Fibroblast of upper back skin (primary cell): ENCODE data around the gene SPTBN2.
"Not testable (repeated sequence)": the region's sequence is repeated elsewhere in the genome, so short reads cannot be mapped to it uniquely, and the experiment has no call there.

Experiments
- DNase-seq: peaks from one replicate; pipeline ENCODE4 v3.0.0-alpha.2; 2013

The SPTBN2 gene

GRCh38 chr11:66728693-66729385 is at the start of gene SPTBN2:
TSS of gene SPTBN2 (minus strand) at chr11:66729216. CDS start at chr11:66721240, 7,976 bp downstream.
- no peak for DNase-seq

- DNase-seq, result peak; percentile 22
Measured at GRCh38 chr11:66768818-66769217, 39.8 kb upstream of the SPTBN2 start.

- DNase-seq, result peak; percentile 62
Measured at GRCh38 chr11:66768088-66768521, 39.1 kb upstream of the SPTBN2 start.

- DNase-seq, result no peak
Measured at GRCh38 chr11:66767666-66768065, 38.6 kb upstream of the SPTBN2 start.

GRCh38 chr11:66766681-66767080 is 37.7 kb upstream of the SPTBN2 start:
- DNase-seq, result no peak

- no peak for DNase-seq
Measured at GRCh38 chr11:66762088-66762487, 33.1 kb upstream of the SPTBN2 start.

GRCh38 chr11:66752148-66752547 is 23.1 kb upstream of the SPTBN2 start:
- DNase-seq, result no peak

- no peak for DNase-seq
Measured at GRCh38 chr11:66749091-66749490, 20.1 kb upstream of the SPTBN2 start.

- no peak for DNase-seq
Measured at GRCh38 chr11:66747480-66747879, 18.5 kb upstream of the SPTBN2 start.

GRCh38 chr11:66745356-66746235 is 16.6 kb upstream of the SPTBN2 start:
- no peak for DNase-seq

- DNase-seq, result peak; percentile 64
Measured at GRCh38 chr11:66744485-66745355, 15.7 kb upstream of the SPTBN2 start.

GRCh38 chr11:66743271-66743968 is 14.4 kb upstream of the SPTBN2 start:
- no peak for DNase-seq

GRCh38 chr11:66741153-66741552 is 12.1 kb upstream of the SPTBN2 start:
- no peak for DNase-seq

GRCh38 chr11:66739983-66740382 is 11.0 kb upstream of the SPTBN2 start:
- DNase-seq, result no peak

- DNase-seq, result no peak
Measured at GRCh38 chr11:66734215-66734614, 5.2 kb upstream of the SPTBN2 start.

- DNase-seq, result no peak
Measured at GRCh38 chr11:66729447-66729846, 431 bp upstream of the SPTBN2 start.

- DNase-seq, result no peak
Measured at GRCh38 chr11:66728038-66728692, 851 bp downstream of the SPTBN2 start.

GRCh38 chr11:66727282-66728037 is 1.6 kb downstream of the SPTBN2 start:
- DNase-seq, result no peak

GRCh38 chr11:66725647-66726046 is 3.4 kb downstream of the SPTBN2 start:
- DNase-seq, result peak; percentile 79

- no peak for DNase-seq
Measured at GRCh38 chr11:66725114-66725513, 3.9 kb downstream of the SPTBN2 start.

- DNase-seq, result not testable (repeated sequence)
Measured at GRCh38 chr11:66724167-66724566, 4.8 kb downstream of the SPTBN2 start.
